ENCODE data around the gene MYLIP. TPM values are rescaled to one million over a fixed set of nuclear protein-coding genes. Genes with fewer than 3 reads are reported as not detected.

MYLIP gene
- total and polyA plus RNA-seq, 8 donors = 6.6 to 20.2 (median 12.0) TPM

GRCh38 chr6:16118825-16119224 is 10.1 kb upstream of the MYLIP start:
- Histone ChIP-seq H3K9me3 (no peaks in the 10 kb centered on the region), H3K27me3 (no peaks in the 10 kb centered on the region), H3K27ac (no peak overlapping the region), H3K4me3 (no peak overlapping the region), H3K4me1 (no peaks in the 10 kb centered on the region), H3K36me3 (no peaks in the 10 kb centered on the region)
- no peak for ATAC-seq
- 83 to 87% methylated on average over 4 of the region's 4 CpGs for WGBS, 2 donors
- intact Hi-C loops (cut with DNase I) = no loop called here
- FAIRE-seq = no peak
- TF ChIP-seq, protein P1, sequence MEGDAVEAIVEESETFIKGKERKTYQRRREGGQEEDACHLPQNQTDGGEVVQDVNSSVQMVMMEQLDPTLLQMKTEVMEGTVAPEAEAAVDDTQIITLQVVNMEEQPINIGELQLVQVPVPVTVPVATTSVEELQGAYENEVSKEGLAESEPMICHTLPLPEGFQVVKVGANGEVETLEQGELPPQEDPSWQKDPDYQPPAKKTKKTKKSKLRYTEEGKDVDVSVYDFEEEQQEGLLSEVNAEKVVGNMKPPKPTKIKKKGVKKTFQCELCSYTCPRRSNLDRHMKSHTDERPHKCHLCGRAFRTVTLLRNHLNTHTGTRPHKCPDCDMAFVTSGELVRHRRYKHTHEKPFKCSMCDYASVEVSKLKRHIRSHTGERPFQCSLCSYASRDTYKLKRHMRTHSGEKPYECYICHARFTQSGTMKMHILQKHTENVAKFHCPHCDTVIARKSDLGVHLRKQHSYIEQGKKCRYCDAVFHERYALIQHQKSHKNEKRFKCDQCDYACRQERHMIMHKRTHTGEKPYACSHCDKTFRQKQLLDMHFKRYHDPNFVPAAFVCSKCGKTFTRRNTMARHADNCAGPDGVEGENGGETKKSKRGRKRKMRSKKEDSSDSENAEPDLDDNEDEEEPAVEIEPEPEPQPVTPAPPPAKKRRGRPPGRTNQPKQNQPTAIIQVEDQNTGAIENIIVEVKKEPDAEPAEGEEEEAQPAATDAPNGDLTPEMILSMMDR (IDR thresholded peaks at IDR 0.05) = no peak
- no peak for DNase-seq

DNA sequence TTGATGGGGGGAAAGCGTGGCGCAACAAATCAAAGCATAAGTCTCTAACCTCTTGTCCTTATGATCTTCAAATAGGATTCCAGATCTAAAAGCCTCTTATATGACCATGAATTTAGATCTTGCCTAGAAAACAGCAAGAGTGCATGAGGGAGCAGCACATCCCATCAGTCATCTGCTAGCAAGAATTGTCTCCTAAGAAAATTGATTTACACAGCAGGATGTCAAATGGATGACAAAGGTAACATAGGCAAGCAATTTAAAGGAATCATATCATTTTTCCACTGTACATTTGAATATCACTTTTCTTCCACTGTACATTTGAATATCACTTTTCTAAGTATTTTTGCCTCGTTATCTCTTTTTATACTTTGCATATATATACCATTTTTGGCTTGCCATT is 7.5 kb upstream of the MYLIP start:
- ATAC-seq (no peak), FAIRE-seq (no peak)
- intact Hi-C loops (cut with DNase I) = loop anchor here in 1 of 3 donors (10.0 kb wide), 1 partner anchor 427 kb away; no protein-coding TSS in a partner anchor

GRCh38 chr6:16122197-16122596 is 6.7 kb upstream of the MYLIP start:
- Histone ChIP-seq H3K4me1 (no peaks in the 10 kb centered on the region), H3K27ac (no peak overlapping the region), H3K4me3 (no peak overlapping the region), H3K36me3 (no peaks in the 10 kb centered on the region), H3K27me3 (no peaks in the 10 kb centered on the region), H3K9me3 (no peaks in the 10 kb centered on the region)
- DNase-seq (no peak), FAIRE-seq (no peak), ATAC-seq (no peak)
- TF ChIP-seq, protein P1 (IDR thresholded peaks at IDR 0.05) = no peak
- intact Hi-C loops (cut with DNase I) = loop anchor here in 1 of 3 donors (10.0 kb wide), 1 partner anchor 427 kb away; no protein-coding TSS in a partner anchor

More for the DNA sequence above, 7.5 kb upstream of the MYLIP start:
- Histone ChIP-seq H3K4me1 (no peaks in the 10 kb centered on the region), H3K27ac (no peak overlapping the region), H3K4me3 (no peak overlapping the region), H3K9me3 (no peaks in the 10 kb centered on the region), H3K36me3 (no peaks in the 10 kb centered on the region), H3K27me3 (no peaks in the 10 kb centered on the region)
- no peak for DNase-seq
- WGBS, 2 donors = 89 to 96% methylated on average over 3 of the region's 3 CpGs
- TF ChIP-seq, protein P1 (IDR thresholded peaks at IDR 0.05) = no peak

- DNase-seq (no peak), ATAC-seq (no peak), FAIRE-seq (no peak)
- TF ChIP-seq, protein P1 (IDR thresholded peaks at IDR 0.05) = no peak
- H3K4me3 ChIP-seq = no peak overlapping the region
- H3K27ac ChIP-seq = no peak overlapping the region
- WGBS, 2 donors = 64 to 69% methylated on average over 6 of the region's 6 CpGs
- no peaks in the 10 kb centered on the region for H3K9me3 ChIP-seq
- intact Hi-C loops (cut with DNase I) = loop anchor here in 1 of 3 donors (10.0 kb wide), 1 partner anchor 430 kb away; no protein-coding TSS in a partner anchor
- H3K36me3 ChIP-seq = no peaks in the 10 kb centered on the region
- H3K27me3 ChIP-seq = no peaks in the 10 kb centered on the region
- no peaks in the 10 kb centered on the region for H3K4me1 ChIP-seq
These were observed 4.4 kb upstream of the MYLIP start for GRCh38 chr6:16124198-16125180.

Measured in pancreas (tissue), 10 donors.